HCT116 (cell line): ENCODE data around the gene LDHA. TPM values are rescaled to one million over a fixed set of nuclear protein-coding genes. Genes with fewer than 3 reads are reported as not detected.

Experiments
- ATAC-seq: fragments of 200-7000 bp; cut with Tn5 transposase; 2 replicates; pipeline ENCODE4 v1.9.1; 2020; ENCODE audit warnings: mild to moderate bottlenecking, moderate library complexity
- BruUV-seq: library from RNA; stranded (reverse); fragments of 400-500 nt; replicated peaks from 2 replicates; lab custom pipeline; 2021; lab: Mats Ljungman, UMichigan
- CTCF ChIA-PET: fragments of 300-600 bp; sonication (Branson Sonifier 250); formaldehyde crosslinking; loops from one replicate; lab custom pipeline; 2021; ENCODE audit warnings: antibody characterized with exemption; lab: Charles Lee
- POLR2A ChIA-PET: fragments of 300-600, 350-600 bp; sonication (Branson Sonifier 250); formaldehyde crosslinking; loops from one replicate; lab custom pipeline; 2021; ENCODE audit warnings: antibody characterized with exemption; lab: Charles Lee
- RAD21 ChIA-PET, 2 experiments: fragments of 300-600 bp; sonication (Branson Sonifier 250); formaldehyde crosslinking; loops; one replicate each; lab custom pipeline; 2023; ENCODE audit warnings: low total read pairs in 2 of 2; ENCODE audit not compliant: uncharacterized antibody in 2 of 2, unreplicated experiment in 2 of 2, low non-redundant PET in 1 of 2; lab: Charles Lee
- DNase-seq: peaks from one replicate; pipeline ENCODE4 v3.0.0-alpha.2; 2010; ENCODE audit warnings: low read depth, low spot score
- H2AFZ ChIP-seq: fragments of 200-600 bp; shearing (Covaris generic), sonication (generic); 2 replicates; pipeline ENCODE4 v1.6.1; 2017; ENCODE audit warnings: low read depth, mixed run types, mixed read lengths, antibody characterized with exemption, low read length; ENCODE audit not compliant: poor library complexity, severe bottlenecking
- H3K27ac ChIP-seq: 2 replicates; pipeline ENCODE4 v1.5.1; 2012; ENCODE audit warnings: low read depth, low read length
- H3K27me3 ChIP-seq: fragments of 200-600 bp; sonication (generic); 2 replicates; pipeline ENCODE4 v1.6.1; 2016; ENCODE audit warnings: mixed run types, low read length, mixed read lengths; ENCODE audit not compliant: insufficient read depth
- H3K36me3 ChIP-seq, 2 experiments: fragments of 200-500 bp in 1 of 2; fragments of 200-600 bp in 1 of 2; sonication (Bioruptor generic) in 1 of 2; sonication (generic) in 1 of 2; 2 replicates each; pipeline versions ENCODE4 v1.5.1 to v1.6.1; 2014 to 2016; ENCODE audit warnings: low read length in 2 of 2, inconsistent platforms in 1 of 2, mixed read lengths in 1 of 2, mixed run types in 1 of 2; ENCODE audit not compliant: insufficient read depth in 2 of 2, control insufficient read depth in 1 of 2
- H3K4me1 ChIP-seq, 2 experiments: fragments of 200-600 bp in 1 of 2; sonication (generic) in 1 of 2; 2 replicates each; pipeline versions ENCODE4 v1.5.1 to v1.6.1; 2012 to 2017; ENCODE audit warnings: low read length in 2 of 2, inconsistent platforms in 1 of 2, mild to moderate bottlenecking in 1 of 2, mixed read lengths in 1 of 2, mixed run types in 1 of 2, moderate library complexity in 1 of 2; ENCODE audit not compliant: insufficient read depth in 2 of 2, control insufficient read depth in 1 of 2
- H3K4me2 ChIP-seq: fragments of 200-600 bp; sonication (generic); 2 replicates; pipeline ENCODE4 v1.6.1; 2017; ENCODE audit warnings: mixed run types, low read length, mixed read lengths
- H3K4me3 ChIP-seq, 2 experiments: fragments of 200-600 bp in 1 of 2; sonication (generic) in 1 of 2; replicated peaks in 1 of 2; 2 replicates each; pipeline ENCODE4 v1.5.1; 2011 to 2016; ENCODE audit warnings: low read length in 2 of 2, control low read depth in 1 of 2, low read depth in 1 of 2, mild to moderate bottlenecking in 1 of 2, mixed read lengths in 1 of 2, mixed run types in 1 of 2
- H3K79me2 ChIP-seq: fragments of 200-600 bp; sonication (generic); 2 replicates; pipeline ENCODE4 v1.6.1; 2017; ENCODE audit warnings: mild to moderate bottlenecking, mixed run types, low read length, moderate library complexity, mixed read lengths; ENCODE audit not compliant: insufficient read depth
- H3K9ac ChIP-seq: fragments of 200-600 bp; sonication (generic); 2 replicates; pipeline ENCODE4 v1.6.1; 2016; ENCODE audit warnings: low read length, mixed read lengths
- H3K9me2 ChIP-seq: fragments of 200-600 bp; sonication (generic), shearing (Covaris generic); 2 replicates; pipeline ENCODE4 v1.6.1; 2017; ENCODE audit warnings: mixed run types, mild to moderate bottlenecking, moderate library complexity; ENCODE audit not compliant: insufficient read depth
- H3K9me3 ChIP-seq, 2 experiments: fragments of 200-500 bp in 1 of 2; fragments of 200-600 bp in 1 of 2; sonication (Bioruptor generic) in 1 of 2; sonication (generic) in 1 of 2; 2 replicates each; pipeline ENCODE4 v1.6.1; 2014 to 2017; ENCODE audit warnings: low read length in 2 of 2, mixed read lengths in 2 of 2, inconsistent platforms in 1 of 2, low read depth in 1 of 2, mild to moderate bottlenecking in 1 of 2, mixed run types in 1 of 2, moderate library complexity in 1 of 2; ENCODE audit not compliant: control insufficient read depth in 1 of 2, insufficient read depth in 1 of 2
- H4K20me1 ChIP-seq: fragments of 200-600 bp; sonication (generic), shearing (Covaris generic); 2 replicates; pipeline ENCODE4 v1.6.1; 2017; ENCODE audit warnings: mixed run types, mild to moderate bottlenecking, moderate library complexity; ENCODE audit not compliant: insufficient read depth
- EGR1 ChIP-seq: IDR thresholded peaks from 2 replicates; pipeline ENCODE4 v1.6.1; 2012; ENCODE audit warnings: low read depth
- ELF1 ChIP-seq: IDR thresholded peaks from 2 replicates; pipeline ENCODE4 v1.6.1; 2012; ENCODE audit warnings: low read depth, borderline replicate concordance
- EZH2phosphoT487 ChIP-seq: fragments of 200-600 bp; IDR thresholded peaks from 2 replicates; pipeline ENCODE4 v1.6.1; 2018; ENCODE audit warnings: antibody characterized with exemption, borderline replicate concordance
- JUND ChIP-seq: IDR thresholded peaks from 2 replicates; pipeline ENCODE4 v1.6.1; 2012
- POLR2AphosphoS5 ChIP-seq: IDR thresholded peaks from 2 replicates; pipeline ENCODE4 v1.6.1; 2011; ENCODE audit warnings: mild to moderate bottlenecking, low read depth, low read length, moderate library complexity
- SIN3A ChIP-seq: IDR thresholded peaks from 2 replicates; pipeline ENCODE4 v1.6.1; 2012; ENCODE audit warnings: low read depth
- SP1 ChIP-seq: IDR thresholded peaks from 2 replicates; pipeline ENCODE4 v1.6.1; 2012; ENCODE audit warnings: low read depth
- TCF7L2 ChIP-seq: IDR thresholded peaks from 2 replicates; pipeline ENCODE4 v1.7.0; 2011; ENCODE audit warnings: borderline replicate concordance, inconsistent platforms; ENCODE audit not compliant: insufficient read depth, insufficient read length; ENCODE audit errors: extremely low read depth
- ZNF274 ChIP-seq: fragments of 200-500 bp; sonication (Bioruptor generic); IDR thresholded peaks from 2 replicates; pipeline ENCODE4 v1.6.1; 2014; ENCODE audit warnings: mild to moderate bottlenecking, low read depth, low read length, inconsistent platforms
- intact Hi-C: fragments of 100-400 bp; cut with micrococcal nuclease; formaldehyde crosslinking; loops from 2 replicates; pipeline ENCODE4 v1.10.0; 2022
- total RNA-seq: library from RNA; stranded (reverse); gene quantifications from one replicate; pipeline ENCODE4 v1.2.1, GENCODE V29; 2021; ENCODE audit not compliant: unreplicated experiment
- TF ChIP-seq, protein P1 (sequence below): IDR thresholded peaks from 2 replicates; pipeline ENCODE4 v1.6.1; 2012; ENCODE audit warnings: low read depth
- TF ChIP-seq, protein P2 (sequence below): IDR thresholded peaks from 2 replicates; pipeline ENCODE4 v1.6.1; 2012
- TF ChIP-seq, protein P3 (sequence below): IDR thresholded peaks from 2 replicates; pipeline ENCODE4 v1.6.1; 2011; ENCODE audit warnings: mild to moderate bottlenecking, low read length, moderate library complexity; ENCODE audit not compliant: insufficient replicate concordance; ENCODE audit errors: extremely low read depth

LDHA gene
- total RNA-seq, 1 experiment from 2014 or later = 974 TPM

DNA sequence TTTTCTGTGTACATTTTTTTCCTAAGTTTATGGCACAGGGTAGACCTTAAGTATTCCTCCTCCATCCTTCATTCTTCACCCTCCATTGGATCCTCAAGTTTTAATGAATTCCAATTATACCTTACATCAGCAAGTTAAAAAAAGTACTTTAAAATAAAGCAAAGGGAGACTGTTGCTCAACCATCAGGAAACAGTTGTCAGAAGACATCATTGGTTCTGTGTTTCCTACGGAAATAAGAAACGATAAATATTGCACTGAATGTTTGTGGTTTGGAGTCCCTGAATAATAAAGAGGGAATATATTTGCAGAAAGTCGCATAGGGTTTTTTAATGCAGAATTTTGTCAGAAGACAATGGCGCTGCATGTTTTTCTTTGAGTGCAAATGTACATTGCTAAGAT, 28.1 kb upstream of the LDHA start (continued):
- TF ChIP-seq, protein P1, sequence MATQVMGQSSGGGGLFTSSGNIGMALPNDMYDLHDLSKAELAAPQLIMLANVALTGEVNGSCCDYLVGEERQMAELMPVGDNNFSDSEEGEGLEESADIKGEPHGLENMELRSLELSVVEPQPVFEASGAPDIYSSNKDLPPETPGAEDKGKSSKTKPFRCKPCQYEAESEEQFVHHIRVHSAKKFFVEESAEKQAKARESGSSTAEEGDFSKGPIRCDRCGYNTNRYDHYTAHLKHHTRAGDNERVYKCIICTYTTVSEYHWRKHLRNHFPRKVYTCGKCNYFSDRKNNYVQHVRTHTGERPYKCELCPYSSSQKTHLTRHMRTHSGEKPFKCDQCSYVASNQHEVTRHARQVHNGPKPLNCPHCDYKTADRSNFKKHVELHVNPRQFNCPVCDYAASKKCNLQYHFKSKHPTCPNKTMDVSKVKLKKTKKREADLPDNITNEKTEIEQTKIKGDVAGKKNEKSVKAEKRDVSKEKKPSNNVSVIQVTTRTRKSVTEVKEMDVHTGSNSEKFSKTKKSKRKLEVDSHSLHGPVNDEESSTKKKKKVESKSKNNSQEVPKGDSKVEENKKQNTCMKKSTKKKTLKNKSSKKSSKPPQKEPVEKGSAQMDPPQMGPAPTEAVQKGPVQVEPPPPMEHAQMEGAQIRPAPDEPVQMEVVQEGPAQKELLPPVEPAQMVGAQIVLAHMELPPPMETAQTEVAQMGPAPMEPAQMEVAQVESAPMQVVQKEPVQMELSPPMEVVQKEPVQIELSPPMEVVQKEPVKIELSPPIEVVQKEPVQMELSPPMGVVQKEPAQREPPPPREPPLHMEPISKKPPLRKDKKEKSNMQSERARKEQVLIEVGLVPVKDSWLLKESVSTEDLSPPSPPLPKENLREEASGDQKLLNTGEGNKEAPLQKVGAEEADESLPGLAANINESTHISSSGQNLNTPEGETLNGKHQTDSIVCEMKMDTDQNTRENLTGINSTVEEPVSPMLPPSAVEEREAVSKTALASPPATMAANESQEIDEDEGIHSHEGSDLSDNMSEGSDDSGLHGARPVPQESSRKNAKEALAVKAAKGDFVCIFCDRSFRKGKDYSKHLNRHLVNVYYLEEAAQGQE = no peak
- TF ChIP-seq SP1 = no peak
- TF ChIP-seq, protein P2, sequence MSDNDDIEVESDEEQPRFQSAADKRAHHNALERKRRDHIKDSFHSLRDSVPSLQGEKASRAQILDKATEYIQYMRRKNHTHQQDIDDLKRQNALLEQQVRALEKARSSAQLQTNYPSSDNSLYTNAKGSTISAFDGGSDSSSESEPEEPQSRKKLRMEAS = no peak
- no peak for TF ChIP-seq TCF7L2
- TF ChIP-seq, protein P3, sequence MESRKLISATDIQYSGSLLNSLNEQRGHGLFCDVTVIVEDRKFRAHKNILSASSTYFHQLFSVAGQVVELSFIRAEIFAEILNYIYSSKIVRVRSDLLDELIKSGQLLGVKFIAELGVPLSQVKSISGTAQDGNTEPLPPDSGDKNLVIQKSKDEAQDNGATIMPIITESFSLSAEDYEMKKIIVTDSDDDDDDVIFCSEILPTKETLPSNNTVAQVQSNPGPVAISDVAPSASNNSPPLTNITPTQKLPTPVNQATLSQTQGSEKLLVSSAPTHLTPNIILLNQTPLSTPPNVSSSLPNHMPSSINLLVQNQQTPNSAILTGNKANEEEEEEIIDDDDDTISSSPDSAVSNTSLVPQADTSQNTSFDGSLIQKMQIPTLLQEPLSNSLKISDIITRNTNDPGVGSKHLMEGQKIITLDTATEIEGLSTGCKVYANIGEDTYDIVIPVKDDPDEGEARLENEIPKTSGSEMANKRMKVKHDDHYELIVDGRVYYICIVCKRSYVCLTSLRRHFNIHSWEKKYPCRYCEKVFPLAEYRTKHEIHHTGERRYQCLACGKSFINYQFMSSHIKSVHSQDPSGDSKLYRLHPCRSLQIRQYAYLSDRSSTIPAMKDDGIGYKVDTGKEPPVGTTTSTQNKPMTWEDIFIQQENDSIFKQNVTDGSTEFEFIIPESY = no peak
- TF ChIP-seq SIN3A = no peak

DNA sequence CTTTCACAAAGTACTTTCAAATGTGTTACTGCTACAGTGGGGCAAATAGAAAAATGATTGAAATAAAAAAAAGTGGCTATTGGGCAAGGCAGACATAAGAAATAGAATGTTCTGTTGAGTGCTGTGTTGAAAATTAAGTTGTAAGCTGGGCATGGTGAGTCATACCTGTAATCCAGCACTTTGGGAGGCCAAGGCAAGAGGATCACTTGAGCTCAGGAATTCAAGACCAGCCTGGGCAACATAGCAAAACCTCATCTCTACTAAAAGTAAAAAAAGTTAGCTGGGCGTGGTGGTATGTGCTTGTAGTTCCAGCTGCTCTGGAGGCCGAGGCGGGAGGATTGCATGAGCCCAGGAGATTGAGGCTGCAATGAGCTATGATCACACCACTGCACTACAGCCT, 26.9 kb upstream of the LDHA start:
- ChIA-PET POLR2A (interaction anchor here (2.0 kb wide), 1 partner anchor 27 kb away, joined by 7 read pairs; the partner anchor contains the start of gene LDHA), CTCF (no interaction called here)
- DNase-seq = no peak
- no peak for TF ChIP-seq SP1
- no peak for TF ChIP-seq POLR2AphosphoS5
- no peak for TF ChIP-seq ELF1
- TF ChIP-seq JUND = no peak
- no peak for TF ChIP-seq ZNF274
- TF ChIP-seq EZH2phosphoT487 = no peak
- TF ChIP-seq, protein P1 = no peak
- TF ChIP-seq, protein P3 = no peak
- no peak for TF ChIP-seq EGR1

More for the DNA sequence above, 26.9 kb upstream of the LDHA start:
- Histone ChIP-seq H3K36me3 (peaks cover 19 to 30% of the 10 kb centered on the region in 2 experiments; a peak in 3 of 4 replicates), H3K4me3 (no peak overlapping the region), H3K79me2 (no peaks in the 10 kb centered on the region), H3K27me3 (no peaks in the 10 kb centered on the region), H3K9ac (no peak overlapping the region), H3K27ac (no peak overlapping the region), H3K9me3 (no peaks in the 10 kb centered on the region), H3K4me1 (no peaks in the 10 kb centered on the region), H2AFZ (no peak overlapping the region), H4K20me1 (no peaks in the 10 kb centered on the region), H3K9me2 (no peaks in the 10 kb centered on the region), H3K4me2 (no peak overlapping the region)
- intact Hi-C loops = no loop called here
- ATAC-seq = no peak
- RAD21 ChIA-PET = no interaction called here
- no TSS peak for BruUV-seq
